Measurements from ENCODE around the gene POU2AF2.

GRCh38 chr11:111259896-111260295 is 14.4 kb downstream of the POU2AF2 start:
- TF ChIP-seq, protein P1, sequence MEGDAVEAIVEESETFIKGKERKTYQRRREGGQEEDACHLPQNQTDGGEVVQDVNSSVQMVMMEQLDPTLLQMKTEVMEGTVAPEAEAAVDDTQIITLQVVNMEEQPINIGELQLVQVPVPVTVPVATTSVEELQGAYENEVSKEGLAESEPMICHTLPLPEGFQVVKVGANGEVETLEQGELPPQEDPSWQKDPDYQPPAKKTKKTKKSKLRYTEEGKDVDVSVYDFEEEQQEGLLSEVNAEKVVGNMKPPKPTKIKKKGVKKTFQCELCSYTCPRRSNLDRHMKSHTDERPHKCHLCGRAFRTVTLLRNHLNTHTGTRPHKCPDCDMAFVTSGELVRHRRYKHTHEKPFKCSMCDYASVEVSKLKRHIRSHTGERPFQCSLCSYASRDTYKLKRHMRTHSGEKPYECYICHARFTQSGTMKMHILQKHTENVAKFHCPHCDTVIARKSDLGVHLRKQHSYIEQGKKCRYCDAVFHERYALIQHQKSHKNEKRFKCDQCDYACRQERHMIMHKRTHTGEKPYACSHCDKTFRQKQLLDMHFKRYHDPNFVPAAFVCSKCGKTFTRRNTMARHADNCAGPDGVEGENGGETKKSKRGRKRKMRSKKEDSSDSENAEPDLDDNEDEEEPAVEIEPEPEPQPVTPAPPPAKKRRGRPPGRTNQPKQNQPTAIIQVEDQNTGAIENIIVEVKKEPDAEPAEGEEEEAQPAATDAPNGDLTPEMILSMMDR (IDR thresholded peaks at IDR 0.05) = no peak
- no peak for TF ChIP-seq POLR2A (IDR thresholded peaks at IDR 0.05)
- no peak for TF ChIP-seq POLR2AphosphoS5 (IDR thresholded peaks at IDR 0.05)
- no peak for TF ChIP-seq EP300 (IDR thresholded peaks at IDR 0.05)
